HEK293 (cell line): ENCODE measurements around the gene NRP1.

ENCODE experiments used
- CTCF ChIA-PET: fragments of 350-600 bp; formaldehyde crosslinking; extraction: SDS; loops from one replicate; lab custom pipeline; 2021; ENCODE audit warnings: antibody characterized with exemption; lab: Yijun Ruan, JAX
- POLR2A ChIA-PET: fragments of 300-600 bp; formaldehyde crosslinking; extraction: SDS; loops from one replicate; lab custom pipeline; 2020; ENCODE audit warnings: antibody characterized with exemption, inconsistent platforms; lab: Yijun Ruan, JAX
- H3K27ac ChIP-seq: fragments of 200-500 bp; sonication (Bioruptor generic); 2 replicates; pipeline ENCODE4 v1.5.1; 2014; ENCODE audit warnings: low read depth, low read length, control low read depth, inconsistent platforms; ENCODE audit errors: extremely low read depth
- H3K36me3 ChIP-seq, 2 experiments: fragments of 200-500 bp in 1 of 2; sonication (Bioruptor generic) in 1 of 2; 1 replicate in 1 of 2; 2 replicates in 1 of 2; pipeline ENCODE4 v1.5.1; 2014 to 2017; ENCODE audit warnings: inconsistent platforms in 2 of 2, low read length in 2 of 2; ENCODE audit not compliant: control insufficient read depth in 2 of 2, insufficient read depth in 1 of 2
- H3K4me1 ChIP-seq: fragments of 200-500 bp; sonication (Bioruptor generic); 2 replicates; pipeline ENCODE4 v1.5.1; 2014; ENCODE audit warnings: mild to moderate bottlenecking, low read length, inconsistent platforms; ENCODE audit not compliant: control insufficient read depth, insufficient read depth
- H3K4me3 ChIP-seq: 2 replicates; pipeline ENCODE4 v1.5.1; 2011; ENCODE audit warnings: low read depth, mild to moderate bottlenecking, control low read depth, low read length, moderate library complexity
- H3K9me3 ChIP-seq: fragments of 200-500 bp; sonication (Bioruptor generic); 2 replicates; pipeline ENCODE4 v1.5.1; 2014; ENCODE audit warnings: low read depth, low read length, inconsistent platforms; ENCODE audit not compliant: control insufficient read depth, insufficient read depth
- FEZF1 ChIP-seq: fragments of 450-650 bp; formaldehyde crosslinking; IDR thresholded peaks from 2 replicates; pipeline ENCODE4 v1.5.1; 2016; ENCODE audit warnings: missing biosample characterization, missing genetic modification characterization
- GLI2 ChIP-seq: fragments of 450-650 bp; formaldehyde crosslinking; IDR thresholded peaks from 2 replicates; pipeline ENCODE4; 2017; ENCODE audit warnings: missing biosample characterization, missing genetic modification characterization, low read depth, borderline replicate concordance
- GLIS1 ChIP-seq: fragments of 450-650 bp; formaldehyde crosslinking; IDR thresholded peaks from 2 replicates; pipeline ENCODE4 v1.5.1; 2016; ENCODE audit warnings: missing biosample characterization, missing genetic modification characterization
- GLIS2 ChIP-seq: fragments of 450-650 bp; formaldehyde crosslinking; IDR thresholded peaks from 2 replicates; pipeline ENCODE4 v1.5.1; 2016; ENCODE audit warnings: missing biosample characterization, missing genetic modification characterization
- HIC1 ChIP-seq: fragments of 450-650 bp; formaldehyde crosslinking; IDR thresholded peaks from 2 replicates; pipeline ENCODE4 v1.5.1; 2016; ENCODE audit warnings: missing biosample characterization, missing genetic modification characterization
- IKZF3 ChIP-seq: fragments of 450-650 bp; IDR thresholded peaks from 2 replicates; pipeline ENCODE4 v1.5.0; 2018; ENCODE audit warnings: missing biosample characterization, mild to moderate bottlenecking, missing genetic modification characterization, moderate library complexity
- KLF8 ChIP-seq: fragments of 450-650 bp; formaldehyde crosslinking; IDR thresholded peaks from 2 replicates; pipeline ENCODE4 v1.5.1; 2016; ENCODE audit warnings: missing biosample characterization, missing genetic modification characterization
- MZF1 ChIP-seq: fragments of 450-650 bp; formaldehyde crosslinking; IDR thresholded peaks from 2 replicates; pipeline ENCODE4 v1.5.1; 2017; ENCODE audit warnings: missing biosample characterization, missing genetic modification characterization, borderline replicate concordance
- OSR2 ChIP-seq: fragments of 450-650 bp; formaldehyde crosslinking; IDR thresholded peaks from 2 replicates; pipeline ENCODE4 v1.5.1; 2016; ENCODE audit warnings: missing biosample characterization, missing genetic modification characterization
- PRDM6 ChIP-seq: fragments of 450-650 bp; formaldehyde crosslinking; IDR thresholded peaks from 2 replicates; pipeline ENCODE4 v1.5.1; 2017; ENCODE audit warnings: missing biosample characterization, missing genetic modification characterization
- RBAK ChIP-seq: fragments of 450-650 bp; formaldehyde crosslinking; IDR thresholded peaks from 2 replicates; pipeline ENCODE4 v1.5.1; 2016; ENCODE audit warnings: missing biosample characterization, missing genetic modification characterization
- SETDB1 ChIP-seq: IDR thresholded peaks from one replicate; pipeline ENCODE4 v1.6.1; 2017; ENCODE audit warnings: mild to moderate bottlenecking, low read length, moderate library complexity, mixed read lengths; ENCODE audit not compliant: insufficient read length
- TCF7L2 ChIP-seq: IDR thresholded peaks from 2 replicates; pipeline ENCODE4 v1.6.1; 2011; ENCODE audit warnings: low read depth, mild to moderate bottlenecking, inconsistent platforms, low read length, moderate library complexity, borderline replicate concordance
- YY2 ChIP-seq: fragments of 450-650 bp; formaldehyde crosslinking; IDR thresholded peaks from 2 replicates; pipeline ENCODE4 v1.5.1; 2016; ENCODE audit warnings: missing biosample characterization, missing genetic modification characterization
- ZBTB21 ChIP-seq: fragments of 450-650 bp; formaldehyde crosslinking; IDR thresholded peaks from 2 replicates; pipeline ENCODE4 v1.5.1; 2017; ENCODE audit warnings: missing biosample characterization, missing genetic modification characterization
- ZNF10 ChIP-seq: fragments of 450-650 bp; formaldehyde crosslinking; IDR thresholded peaks from 2 replicates; pipeline ENCODE4 v1.5.1; 2017; ENCODE audit warnings: missing biosample characterization, missing genetic modification characterization
- ZNF24 ChIP-seq: fragments of 450-650 bp; formaldehyde crosslinking; IDR thresholded peaks from 2 replicates; pipeline ENCODE4 v1.5.1; 2016; ENCODE audit warnings: missing biosample characterization, missing genetic modification characterization
- ZNF366 ChIP-seq: fragments of 450-650 bp; formaldehyde crosslinking; conservative IDR thresholded peaks from 2 replicates; pipeline ENCODE4 v1.5.1; 2016; ENCODE audit warnings: missing biosample characterization, missing genetic modification characterization
- ZNF391 ChIP-seq: fragments of 450-650 bp; formaldehyde crosslinking; IDR thresholded peaks from 2 replicates; pipeline ENCODE4 v1.5.1; 2016; ENCODE audit warnings: low read depth, missing biosample characterization, missing genetic modification characterization, borderline replicate concordance
- ZNF76 ChIP-seq: fragments of 450-650 bp; formaldehyde crosslinking; IDR thresholded peaks from 2 replicates; pipeline ENCODE4; 2016; ENCODE audit warnings: low read depth, missing biosample characterization, missing genetic modification characterization, borderline replicate concordance
- ZSCAN30 ChIP-seq: fragments of 450-650 bp; IDR thresholded peaks from 2 replicates; pipeline ENCODE4 v1.5.1; 2018; ENCODE audit warnings: missing biosample characterization, mild to moderate bottlenecking, missing genetic modification characterization, moderate library complexity
- TF ChIP-seq, protein P1 (sequence below): fragments of 450-650 bp; formaldehyde crosslinking; IDR thresholded peaks from 2 replicates; pipeline ENCODE4 v1.5.1; 2017; ENCODE audit warnings: missing biosample characterization, mild to moderate bottlenecking, missing genetic modification characterization, moderate library complexity
- TF ChIP-seq, protein P2 (sequence below): fragments of 450-650 bp; formaldehyde crosslinking; optimal IDR thresholded peaks from 2 replicates; pipeline ENCODE3; 2016; ENCODE audit warnings: missing biosample characterization, mild to moderate bottlenecking, missing genetic modification characterization

Gene NRP1

DNA sequence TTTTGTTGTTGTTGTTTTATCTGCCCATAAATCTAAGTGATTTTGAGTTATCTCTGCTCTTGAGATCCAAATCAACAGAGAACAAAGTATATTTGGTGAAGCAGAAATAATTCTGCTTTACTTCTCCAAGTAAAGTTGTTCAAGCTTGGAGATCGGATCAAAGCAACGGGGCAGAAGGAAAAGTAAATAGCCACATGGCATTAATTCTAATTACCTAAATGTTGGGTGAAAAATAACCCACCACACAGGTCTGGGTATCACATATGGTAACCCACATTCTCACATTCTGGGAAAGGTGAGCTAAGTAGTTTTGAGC is 3.1 kb downstream of the NRP1 start:
- TF ChIP-seq GLIS1 (tag by site-specific recombination) (0 out of 2 replicates have a peak, but pooled peaks have one; percentile 36), IKZF3 (tag by site-specific recombination) (peak; percentile 63; the same call in 1 of the 2 replicates), HIC1 (peak; percentile 84; the same call in 1 of the 2 replicates), YY2 (tag by site-specific recombination) (no peak), ZSCAN30 (0 out of 2 replicates have a peak, but pooled peaks have one; percentile 21), ZNF24 (tag by site-specific recombination) (peak; percentile 67; the same call in 1 of the 2 replicates), MZF1 (tag by site-specific recombination) (0 out of 2 replicates have a peak, but pooled peaks have one; percentile 9), ZBTB21 (tag by site-specific recombination) (0 out of 2 replicates have a peak, but pooled peaks have one; percentile 5), RBAK (tag by site-specific recombination) (no peak), OSR2 (tag by site-specific recombination) (peak; percentile 71; the same call in 1 of the 2 replicates), ZNF391 (tag by site-specific recombination) (no peak), ZNF366 (tag by site-specific recombination) (peak; percentile 93), PRDM6 (tag by site-specific recombination) (peak; percentile 86; the same call in 1 of the 2 replicates), SETDB1 (no peak), GLI2 (tag by site-specific recombination) (0 out of 2 replicates have a peak, but pooled peaks have one; percentile 1), FEZF1 (tag by site-specific recombination) (peak; percentile 3; the same call in 1 of the 2 replicates), KLF8 (tag by site-specific recombination) (peak; percentile 15; the same call in 1 of the 2 replicates), GLIS2 (tag by site-specific recombination) (0 out of 2 replicates have a peak, but pooled peaks have one; percentile 4), ZNF76 (no peak), ZNF10 (tag by site-specific recombination) (peak; percentile 70), TCF7L2 (peak; percentile 94; the same call in 1 of the 2 replicates)
- TF ChIP-seq, protein P1, sequence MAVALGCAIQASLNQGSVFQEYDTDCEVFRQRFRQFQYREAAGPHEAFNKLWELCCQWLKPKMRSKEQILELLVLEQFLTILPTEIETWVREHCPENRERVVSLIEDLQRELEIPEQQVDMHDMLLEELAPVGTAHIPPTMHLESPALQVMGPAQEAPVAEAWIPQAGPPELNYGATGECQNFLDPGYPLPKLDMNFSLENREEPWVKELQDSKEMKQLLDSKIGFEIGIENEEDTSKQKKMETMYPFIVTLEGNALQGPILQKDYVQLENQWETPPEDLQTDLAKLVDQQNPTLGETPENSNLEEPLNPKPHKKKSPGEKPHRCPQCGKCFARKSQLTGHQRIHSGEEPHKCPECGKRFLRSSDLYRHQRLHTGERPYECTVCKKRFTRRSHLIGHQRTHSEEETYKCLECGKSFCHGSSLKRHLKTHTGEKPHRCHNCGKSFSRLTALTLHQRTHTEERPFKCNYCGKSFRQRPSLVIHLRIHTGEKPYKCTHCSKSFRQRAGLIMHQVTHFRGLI (tag by site-specific recombination), result 0 out of 2 replicates have a peak, but pooled peaks have one; percentile 16
- TF ChIP-seq, protein P2, sequence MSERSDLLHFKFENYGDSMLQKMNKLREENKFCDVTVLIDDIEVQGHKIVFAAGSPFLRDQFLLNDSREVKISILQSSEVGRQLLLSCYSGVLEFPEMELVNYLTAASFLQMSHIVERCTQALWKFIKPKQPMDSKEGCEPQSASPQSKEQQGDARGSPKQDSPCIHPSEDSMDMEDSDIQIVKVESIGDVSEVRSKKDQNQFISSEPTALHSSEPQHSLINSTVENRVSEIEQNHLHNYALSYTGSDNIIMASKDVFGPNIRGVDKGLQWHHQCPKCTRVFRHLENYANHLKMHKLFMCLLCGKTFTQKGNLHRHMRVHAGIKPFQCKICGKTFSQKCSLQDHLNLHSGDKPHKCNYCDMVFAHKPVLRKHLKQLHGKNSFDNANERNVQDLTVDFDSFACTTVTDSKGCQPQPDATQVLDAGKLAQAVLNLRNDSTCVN (tag by site-specific recombination), result peak; percentile 11
- TF ChIP-seq, all 188 proteins: peak for 18
- ChIA-PET POLR2A (interaction anchor here (1.5 kb wide), 1 partner anchor 138 kb away, joined by 3 read pairs; no protein-coding TSS in a partner anchor), CTCF (interaction anchor here (1.1 to 3.9 kb wide), 7 partner anchors 13 to 506 kb away, joined by 3 to 16 read pairs (median 4); no protein-coding TSS in a partner anchor)
- H3K36me3 ChIP-seq, result peaks cover 9 to 24% of the 10 kb centered on the region in 2 experiments; a peak in 2 of 3 replicates
- H3K27ac ChIP-seq, result peak overlapping the region; percentile 90
- no peaks in the 10 kb centered on the region for H3K9me3 ChIP-seq
- H3K4me1 ChIP-seq, result peaks cover 18% of the 10 kb centered on the region
- H3K4me3 ChIP-seq, result no peak overlapping the region
